ENCODE results near the gene SKIDA1.
A peak's percentile ranks its signal among the peaks of the same experiment; 100 is the strongest.

The SKIDA1 gene

DNA sequence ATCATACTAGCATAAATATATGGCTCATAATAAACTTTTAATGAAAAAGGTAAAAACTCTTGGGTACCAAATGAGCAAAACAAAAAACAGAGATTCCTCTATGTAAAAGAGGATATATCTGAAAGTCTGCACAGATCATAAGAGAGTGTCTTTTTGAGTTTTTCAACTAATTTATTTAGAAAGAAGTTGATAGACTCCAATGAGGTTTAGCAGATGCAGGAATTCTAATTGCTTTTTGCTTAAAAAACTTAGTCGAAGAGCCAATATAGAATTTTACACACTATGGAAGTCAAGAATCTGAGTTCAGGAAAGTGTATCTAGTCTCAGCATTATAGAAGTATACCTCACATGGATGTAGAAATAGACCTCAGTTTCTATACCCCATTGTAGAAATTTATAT is 5.2 kb upstream of the SKIDA1 start:
- no peaks in the 10 kb centered on the region for H3K9me3 ChIP-seq (ENCODE audit: insufficient read depth, low read depth, low read length)
- no peaks in the 10 kb centered on the region for H3K27me3 ChIP-seq (ENCODE audit: insufficient read depth, low read length, poor library complexity, severe bottlenecking)
- peak overlapping the region; percentile 28 for H3K4me2 ChIP-seq (ENCODE audit: low read depth, low read length, poor library complexity, severe bottlenecking)
- peaks cover 36% of the 10 kb centered on the region for H3K79me2 ChIP-seq (ENCODE audit: insufficient read depth, low read length)
- H3K36me3 ChIP-seq (ENCODE audit: insufficient read depth, low read length), result no peaks in the 10 kb centered on the region
- no peak overlapping the region for H3K9ac ChIP-seq (ENCODE audit: low read depth, low read length, poor library complexity, severe bottlenecking)
- H2AFZ ChIP-seq (ENCODE audit: low read length), result no peak overlapping the region; the same call in 1 of the 2 replicates
- no peak for TF ChIP-seq EZH2phosphoT487 (IDR thresholded peaks at IDR 0.05; ENCODE audit: borderline replicate concordance)
- TF ChIP-seq, protein P1, sequence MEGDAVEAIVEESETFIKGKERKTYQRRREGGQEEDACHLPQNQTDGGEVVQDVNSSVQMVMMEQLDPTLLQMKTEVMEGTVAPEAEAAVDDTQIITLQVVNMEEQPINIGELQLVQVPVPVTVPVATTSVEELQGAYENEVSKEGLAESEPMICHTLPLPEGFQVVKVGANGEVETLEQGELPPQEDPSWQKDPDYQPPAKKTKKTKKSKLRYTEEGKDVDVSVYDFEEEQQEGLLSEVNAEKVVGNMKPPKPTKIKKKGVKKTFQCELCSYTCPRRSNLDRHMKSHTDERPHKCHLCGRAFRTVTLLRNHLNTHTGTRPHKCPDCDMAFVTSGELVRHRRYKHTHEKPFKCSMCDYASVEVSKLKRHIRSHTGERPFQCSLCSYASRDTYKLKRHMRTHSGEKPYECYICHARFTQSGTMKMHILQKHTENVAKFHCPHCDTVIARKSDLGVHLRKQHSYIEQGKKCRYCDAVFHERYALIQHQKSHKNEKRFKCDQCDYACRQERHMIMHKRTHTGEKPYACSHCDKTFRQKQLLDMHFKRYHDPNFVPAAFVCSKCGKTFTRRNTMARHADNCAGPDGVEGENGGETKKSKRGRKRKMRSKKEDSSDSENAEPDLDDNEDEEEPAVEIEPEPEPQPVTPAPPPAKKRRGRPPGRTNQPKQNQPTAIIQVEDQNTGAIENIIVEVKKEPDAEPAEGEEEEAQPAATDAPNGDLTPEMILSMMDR (conservative IDR thresholded peaks at IDR 0.05; ENCODE audit: low read length), result no peak
- no peaks in the 10 kb centered on the region for H3K9me2 ChIP-seq (replicated peaks; ENCODE audit: low read depth, low read length)
- H4K20me1 ChIP-seq (ENCODE audit: insufficient read depth, low read length, poor library complexity, severe bottlenecking), result peaks cover 5% of the 10 kb centered on the region
- peaks cover 43% of the 10 kb centered on the region for H3K4me1 ChIP-seq (ENCODE audit: insufficient read depth, low read length, poor library complexity, severe bottlenecking)
- no peak overlapping the region for H3K4me3 ChIP-seq (ENCODE audit: low read length, poor library complexity, severe bottlenecking)
- peaks cover 13% of the 10 kb centered on the region; the same call in 1 of the 2 replicates for H3F3A ChIP-seq (ENCODE audit: low read depth)

DNA sequence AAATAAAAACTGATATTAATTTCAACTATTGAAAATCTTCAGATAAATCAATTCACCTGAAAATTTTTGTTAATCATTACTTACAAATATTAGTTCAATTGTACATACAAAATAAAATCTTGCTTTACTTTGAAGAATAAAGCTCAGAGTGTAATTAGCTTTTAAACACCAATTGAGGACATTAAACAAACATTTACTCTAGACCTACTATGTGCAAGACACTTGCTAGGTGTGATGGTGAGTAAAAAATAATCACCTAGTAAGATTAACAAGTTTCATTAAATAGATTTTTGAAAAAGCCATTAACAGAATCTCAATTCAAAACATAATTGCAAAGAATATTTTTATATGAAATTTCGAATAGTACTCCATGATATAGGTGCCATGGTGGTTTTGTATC is 4.7 kb upstream of the SKIDA1 start:
- H3K9me2 ChIP-seq (replicated peaks; ENCODE audit: low read depth, low read length), result no peaks in the 10 kb centered on the region
- peaks cover 31% of the 10 kb centered on the region for H3K79me2 ChIP-seq (ENCODE audit: insufficient read depth, low read length)
- no peak overlapping the region for H3K4me2 ChIP-seq (ENCODE audit: low read depth, low read length, poor library complexity, severe bottlenecking)
- H3K4me3 ChIP-seq (ENCODE audit: low read length, poor library complexity, severe bottlenecking), result no peak overlapping the region
- H4K20me1 ChIP-seq (ENCODE audit: insufficient read depth, low read length, poor library complexity, severe bottlenecking), result peaks cover under 1% of the 10 kb centered on the region
- no peaks in the 10 kb centered on the region for H3K9me3 ChIP-seq (ENCODE audit: insufficient read depth, low read depth, low read length)
- no peaks in the 10 kb centered on the region for H3K27me3 ChIP-seq (ENCODE audit: insufficient read depth, low read length, poor library complexity, severe bottlenecking)
- H3K9ac ChIP-seq (ENCODE audit: low read depth, low read length, poor library complexity, severe bottlenecking), result no peak overlapping the region
- peaks cover 8% of the 10 kb centered on the region; the same call in 1 of the 2 replicates for H3F3A ChIP-seq (ENCODE audit: low read depth)
- no peak for TF ChIP-seq EZH2phosphoT487 (IDR thresholded peaks at IDR 0.05; ENCODE audit: borderline replicate concordance)
- TF ChIP-seq, protein P1 (conservative IDR thresholded peaks at IDR 0.05; ENCODE audit: low read length), result no peak
- no peaks in the 10 kb centered on the region for H3K36me3 ChIP-seq (ENCODE audit: insufficient read depth, low read length)
- H2AFZ ChIP-seq (ENCODE audit: low read length), result no peak overlapping the region
- H3K4me1 ChIP-seq (ENCODE audit: insufficient read depth, low read length, poor library complexity, severe bottlenecking), result peaks cover 38% of the 10 kb centered on the region

DNA sequence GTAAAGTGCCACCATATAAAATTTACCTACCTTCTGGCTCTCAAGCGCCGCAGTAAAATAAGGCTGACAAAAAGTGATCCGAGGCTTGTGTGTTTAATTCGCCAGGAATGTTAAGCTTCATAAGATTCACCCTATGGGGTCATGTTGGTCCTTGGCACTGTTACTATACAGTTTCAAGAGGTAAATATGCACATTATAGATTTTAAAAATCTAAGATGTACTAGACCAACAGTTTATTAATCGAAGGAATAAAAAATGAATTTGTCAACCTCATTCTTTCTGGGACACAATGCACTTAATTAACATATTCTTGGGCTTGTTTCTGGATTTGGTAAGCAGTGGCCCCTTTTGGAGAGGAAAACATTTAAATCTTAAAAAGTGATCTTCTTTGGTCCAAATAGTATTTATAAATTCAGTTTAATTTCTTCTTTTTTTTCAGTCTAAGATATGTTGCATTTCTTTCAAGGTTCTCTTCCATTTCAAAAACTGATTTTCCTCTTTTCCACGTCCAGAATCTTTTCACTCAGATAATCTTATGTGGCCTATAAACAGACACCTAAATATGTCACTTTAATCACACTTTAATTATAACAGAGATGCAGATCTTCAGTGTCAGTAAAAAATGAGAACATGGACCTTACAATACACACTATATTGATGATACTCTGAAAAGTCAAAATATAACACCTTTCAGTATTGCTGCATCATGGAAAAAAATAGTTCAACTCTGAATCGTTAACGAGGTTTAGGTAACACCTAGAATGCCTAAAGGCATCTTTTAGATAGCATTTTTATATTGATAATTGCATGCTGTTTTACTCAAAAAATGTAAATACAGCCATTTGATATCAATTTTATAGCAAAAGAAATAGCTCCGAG is 3.8 kb upstream of the SKIDA1 start:
- H3K79me2 ChIP-seq (ENCODE audit: insufficient read depth, low read length), result peaks cover 25% of the 10 kb centered on the region
- no peak overlapping the region for H2AFZ ChIP-seq (ENCODE audit: low read length)
- H3F3A ChIP-seq (ENCODE audit: low read depth), result peaks cover 14% of the 10 kb centered on the region; the same call in 1 of the 2 replicates
- no peak for TF ChIP-seq EZH2phosphoT487 (IDR thresholded peaks at IDR 0.05; ENCODE audit: borderline replicate concordance)
- TF ChIP-seq, protein P1 (conservative IDR thresholded peaks at IDR 0.05; ENCODE audit: low read length), result no peak
- peak overlapping the region; percentile 81 for H3K4me2 ChIP-seq (ENCODE audit: low read depth, low read length, poor library complexity, severe bottlenecking)
- no peaks in the 10 kb centered on the region for H3K27me3 ChIP-seq (ENCODE audit: insufficient read depth, low read length, poor library complexity, severe bottlenecking)
- H3K36me3 ChIP-seq (ENCODE audit: insufficient read depth, low read length), result no peaks in the 10 kb centered on the region
- no peaks in the 10 kb centered on the region for H3K9me2 ChIP-seq (replicated peaks; ENCODE audit: low read depth, low read length)
- H3K9me3 ChIP-seq (ENCODE audit: insufficient read depth, low read depth, low read length), result no peaks in the 10 kb centered on the region
- peak overlapping the region; percentile 98 for H3K9ac ChIP-seq (ENCODE audit: low read depth, low read length, poor library complexity, severe bottlenecking)
- H3K4me1 ChIP-seq (ENCODE audit: insufficient read depth, low read length, poor library complexity, severe bottlenecking), result peaks cover 37% of the 10 kb centered on the region
- H4K20me1 ChIP-seq (ENCODE audit: insufficient read depth, low read length, poor library complexity, severe bottlenecking), result no peaks in the 10 kb centered on the region
- H3K4me3 ChIP-seq (ENCODE audit: low read length, poor library complexity, severe bottlenecking), result peak overlapping the region; percentile 85
